ENCODE results near the gene C2CD4C.
A peak's percentile ranks its signal among the peaks of the same experiment; 100 is the strongest.

C2CD4C gene

GRCh38 chr19:405121-405965 lies 3.6 kb downstream of the C2CD4C start:
- Histone ChIP-seq H3K4me2 (peak overlapping the region; percentile 40 to 95 (median 68)), H3K9ac (peak overlapping the region in 4 of 11 experiments; percentile 14 to 44 (median 32); a peak in 4 of 22 replicates)

GRCh38 chr19:403221-404027 lies 5.5 kb downstream of the C2CD4C start:
- no peak for TF ChIP-seq Cebpa-rat (IDR thresholded peaks at IDR 0.05)
- H4K20me1 ChIP-seq: peaks cover 0 to 20% (median 0%) of the 10 kb centered on the region in 11 experiments; a peak in 4 of 22 replicates
- no peak overlapping the region for H3K4me3 ChIP-seq
- no peak overlapping the region for H3K4me2 ChIP-seq
- no peak overlapping the region for H3K9ac ChIP-seq
- peaks cover 5 to 18% (median 11%) of the 10 kb centered on the region in 11 experiments; a peak in 17 of 22 replicates for H3K9me3 ChIP-seq (replicated peaks in 1 of 11)
- peaks cover 6 to 33% (median 27%) of the 10 kb centered on the region in 10 experiments; a peak in 18 of 20 replicates for H3K4me1 ChIP-seq
- H3K36me3 ChIP-seq: no peaks in the 10 kb centered on the region
- no peak overlapping the region for H3K27ac ChIP-seq
- peaks cover 0 to 26% (median 0%) of the 10 kb centered on the region in 11 experiments; a peak in 7 of 22 replicates for H3K27me3 ChIP-seq

More at GRCh38 chr19:405121-405965, 3.6 kb downstream of the C2CD4C start:
- peaks cover 0 to 10% (median 5%) of the 10 kb centered on the region in 11 experiments; a peak in 4 of 22 replicates for H3K9me3 ChIP-seq (replicated peaks in 1 of 11)
- peak overlapping the region in 1 of 11 experiments; percentile 3; a peak in 2 of 22 replicates for H3K27ac ChIP-seq
- TF ChIP-seq Cebpa-rat (IDR thresholded peaks at IDR 0.05): no peak
- H3K4me1 ChIP-seq: peaks cover 10 to 46% (median 36%) of the 10 kb centered on the region in 10 experiments; a peak in 18 of 20 replicates
- H3K4me3 ChIP-seq: no peak overlapping the region
- peaks cover 0 to 46% (median 16%) of the 10 kb centered on the region in 11 experiments; a peak in 15 of 22 replicates for H3K27me3 ChIP-seq
- peaks cover 0 to 25% (median 0%) of the 10 kb centered on the region in 11 experiments; a peak in 5 of 22 replicates for H4K20me1 ChIP-seq
- no peaks in the 10 kb centered on the region for H3K36me3 ChIP-seq

GRCh38 chr19:402786-403185 lies 6.2 kb downstream of the C2CD4C start:
- no peak for TF ChIP-seq Cebpa-rat (IDR thresholded peaks at IDR 0.05)
- Histone ChIP-seq H3K36me3 (no peaks in the 10 kb centered on the region), H3K9me3 (replicated peaks in 1 of 11) (peaks cover 10 to 24% (median 17%) of the 10 kb centered on the region in 11 experiments; a peak in 19 of 22 replicates), H3K4me1 (peaks cover 6 to 26% (median 20%) of the 10 kb centered on the region in 10 experiments; a peak in 18 of 20 replicates), H3K9ac (no peak overlapping the region), H3K27me3 (peaks cover 0 to 20% (median 0%) of the 10 kb centered on the region in 11 experiments; a peak in 7 of 22 replicates), H3K4me2 (no peak overlapping the region), H3K4me3 (no peak overlapping the region), H3K27ac (no peak overlapping the region), H4K20me1 (peaks cover 0 to 15% (median 0%) of the 10 kb centered on the region in 11 experiments; a peak in 4 of 22 replicates)

DNA sequence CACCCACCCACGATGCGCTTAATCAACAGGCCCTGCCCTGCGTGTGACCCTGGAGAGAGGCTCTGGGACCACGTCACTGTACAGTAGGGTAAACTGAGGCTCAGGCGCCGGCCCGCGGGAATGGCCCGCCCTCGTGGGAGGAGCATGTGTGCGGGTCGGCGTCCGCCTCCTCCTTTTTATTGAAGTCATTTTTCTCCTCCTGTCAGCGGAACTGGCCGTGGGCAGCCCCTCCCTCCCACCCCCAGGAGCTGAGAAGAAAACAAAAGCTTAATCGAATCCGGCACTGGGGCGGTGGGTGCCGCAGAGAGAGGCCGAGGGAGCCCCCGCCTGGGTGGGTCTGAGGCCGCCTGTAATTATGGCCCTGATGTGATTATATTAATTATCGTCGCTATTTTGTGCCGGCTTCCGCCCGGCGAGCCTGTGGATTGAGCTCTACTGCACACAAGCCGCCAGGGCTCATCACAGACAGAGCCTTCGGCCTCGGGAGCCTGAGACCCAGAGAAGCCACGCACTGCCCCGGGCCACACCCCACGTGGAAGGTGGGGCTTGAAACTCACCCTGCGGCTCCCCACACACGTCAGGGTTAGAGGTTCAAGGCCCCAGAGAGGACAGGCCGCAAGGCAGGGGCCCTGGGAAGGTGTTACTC lies 7.0 kb downstream of the C2CD4C start:
- Histone ChIP-seq H3K4me3 (no peak overlapping the region), H3K4me1 (peaks cover 6 to 18% (median 16%) of the 10 kb centered on the region in 10 experiments; a peak in 18 of 20 replicates), H3K36me3 (no peaks in the 10 kb centered on the region), H4K20me1 (peaks cover 0 to 7% (median 0%) of the 10 kb centered on the region in 11 experiments; a peak in 3 of 22 replicates), H3K27ac (no peak overlapping the region), H3K4me2 (no peak overlapping the region), H3K9ac (no peak overlapping the region), H3K9me3 (replicated peaks in 1 of 11) (peaks cover 18 to 32% (median 25%) of the 10 kb centered on the region in 11 experiments), H3K27me3 (peaks cover 0 to 16% (median 0%) of the 10 kb centered on the region in 11 experiments; a peak in 6 of 22 replicates)
- TF ChIP-seq Cebpa-rat (IDR thresholded peaks at IDR 0.05): no peak

- H3K4me1 ChIP-seq: peaks cover 6 to 14% (median 13%) of the 10 kb centered on the region in 10 experiments; a peak in 18 of 20 replicates
- H4K20me1 ChIP-seq: peaks cover 0 to 3% (median 0%) of the 10 kb centered on the region in 11 experiments; a peak in 3 of 22 replicates
- no peak overlapping the region for H3K4me3 ChIP-seq
- H3K27ac ChIP-seq: no peak overlapping the region
- TF ChIP-seq Cebpa-rat (IDR thresholded peaks at IDR 0.05): no peak
- H3K9ac ChIP-seq: no peak overlapping the region
- peaks cover 0 to 12% (median 0%) of the 10 kb centered on the region in 11 experiments; a peak in 6 of 22 replicates for H3K27me3 ChIP-seq
- no peak overlapping the region for H3K4me2 ChIP-seq
- H3K9me3 ChIP-seq (replicated peaks in 1 of 11): peaks cover 25 to 38% (median 32%) of the 10 kb centered on the region in 11 experiments
- no peaks in the 10 kb centered on the region for H3K36me3 ChIP-seq
Observed at GRCh38 chr19:400976-401865, 7.7 kb downstream of the C2CD4C start.

DNA sequence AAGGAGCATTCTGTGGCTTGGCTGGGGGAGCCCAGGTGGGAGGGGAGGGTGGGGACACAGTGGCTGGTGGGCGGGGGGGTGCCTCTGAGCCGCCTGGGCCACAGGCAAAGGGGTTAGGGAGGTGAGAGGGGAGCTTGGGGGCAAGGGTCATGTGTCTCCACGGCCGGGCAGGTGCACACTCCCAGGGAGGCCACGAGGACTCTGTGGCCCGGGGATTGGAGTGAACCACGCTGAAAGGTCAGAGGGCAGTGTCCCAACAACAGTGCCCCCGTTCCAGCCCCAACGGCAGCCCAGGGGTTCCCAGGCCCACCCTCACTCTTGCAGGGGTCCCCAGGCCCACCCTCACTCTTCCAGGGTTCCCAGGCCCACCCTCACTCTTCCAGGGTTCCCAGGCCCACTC lies 9.6 kb downstream of the C2CD4C start:
- Histone ChIP-seq H3K4me3 (no peak overlapping the region), H3K9ac (no peak overlapping the region), H3K9me3 (replicated peaks in 1 of 11) (peaks cover 42 to 55% (median 49%) of the 10 kb centered on the region in 11 experiments), H3K4me1 (no peaks in the 10 kb centered on the region), H3K36me3 (no peaks in the 10 kb centered on the region), H3K4me2 (no peak overlapping the region), H4K20me1 (no peaks in the 10 kb centered on the region), H3K27me3 (no peaks in the 10 kb centered on the region), H3K27ac (no peak overlapping the region)
- no peak for TF ChIP-seq Cebpa-rat (IDR thresholded peaks at IDR 0.05)

GRCh38 chr19:398719-399118 lies 10.2 kb downstream of the C2CD4C start:
- H4K20me1 ChIP-seq: no peaks in the 10 kb centered on the region
- H3K36me3 ChIP-seq: no peaks in the 10 kb centered on the region
- peaks cover 48 to 62% (median 56%) of the 10 kb centered on the region in 11 experiments for H3K9me3 ChIP-seq (replicated peaks in 1 of 11)
- TF ChIP-seq Cebpa-rat (IDR thresholded peaks at IDR 0.05): no peak
- H3K4me1 ChIP-seq: no peaks in the 10 kb centered on the region
- H3K4me3 ChIP-seq: no peak overlapping the region
- H3K27me3 ChIP-seq: no peaks in the 10 kb centered on the region
- H3K9ac ChIP-seq: no peak overlapping the region
- H3K27ac ChIP-seq: no peak overlapping the region
- H3K4me2 ChIP-seq: no peak overlapping the region

Data from BLaER1 treated with 17β-estradiol and CSF1 and Interleukin-3, amounts not matched to agents 10 nM and 100 nM (cell line).